ENCODE results near the gene GLOD5. TPM values are rescaled to one million over a fixed set of nuclear protein-coding genes. Genes with fewer than 3 reads are reported as not detected.
"Not testable (repeated sequence)": the region's sequence is repeated elsewhere in the genome, so short reads cannot be mapped to it uniquely, and the experiment has no call there.

The GLOD5 gene
- total RNA-seq, 1 donor from 2014 or later, result not detected

DNA sequence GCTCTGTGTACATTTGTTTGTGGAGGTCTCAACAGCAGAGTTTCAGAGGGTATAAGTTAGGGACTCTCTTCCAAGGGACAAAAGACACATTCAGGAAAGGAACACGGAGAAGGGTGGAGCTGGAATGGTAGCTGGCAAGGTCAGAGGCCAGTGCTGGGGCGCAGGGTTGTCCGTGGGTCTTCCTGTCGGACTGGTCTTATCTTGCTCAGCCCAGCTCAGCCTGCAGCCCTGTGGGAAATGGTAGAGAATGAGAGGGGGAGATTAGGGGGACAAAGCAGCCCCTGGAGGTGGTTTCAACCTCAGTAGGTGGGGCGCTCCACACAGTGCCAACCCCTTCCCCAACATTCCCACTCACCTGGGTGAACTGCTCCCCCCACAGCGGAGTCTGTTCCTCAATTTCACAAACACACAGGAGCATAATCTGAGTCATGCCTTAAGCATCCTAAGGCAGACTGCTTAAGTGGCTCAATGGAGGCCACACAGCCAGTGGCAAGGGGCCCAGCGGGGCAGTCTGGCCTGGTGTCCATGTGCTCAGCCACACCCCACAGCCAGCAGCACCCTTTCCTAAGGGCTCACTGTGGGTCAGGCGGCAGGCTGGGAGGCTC is 33.5 kb downstream of the GLOD5 start:
- DNase-seq, result no peak

- DNase-seq, result no peak
These were observed 36.8 kb downstream of the GLOD5 start for GRCh38 chrX:48798318-48798717.

GRCh38 chrX:48800574-48801279 is 39.2 kb downstream of the GLOD5 start:
- no peak for DNase-seq

GRCh38 chrX:48801280-48802088 is 39.9 kb downstream of the GLOD5 start, which contains the start of gene HDAC6:
HDAC6 (plus strand) TSS chrX:48802067; CDS start chrX:48802693, 626 bp downstream.
- peak; percentile 98 for DNase-seq

GRCh38 chrX:48802089-48802904 is 40.8 kb downstream of the GLOD5 start:
- peak; percentile 84 for DNase-seq

DNA sequence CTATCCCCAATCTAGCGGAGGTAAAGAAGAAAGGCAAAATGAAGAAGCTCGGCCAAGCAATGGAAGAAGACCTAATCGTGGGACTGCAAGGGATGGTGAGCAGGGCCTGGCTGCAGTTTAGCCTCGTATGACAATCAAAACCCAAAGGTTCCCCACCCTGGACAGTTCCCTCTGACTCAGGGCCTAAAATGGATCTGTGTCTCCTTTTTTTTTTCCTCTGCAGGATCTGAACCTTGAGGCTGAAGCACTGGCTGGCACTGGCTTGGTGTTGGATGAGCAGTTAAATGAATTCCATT is 41.3 kb downstream of the GLOD5 start:
- no peak for DNase-seq

GRCh38 chrX:48806081-48806480 is 44.5 kb downstream of the GLOD5 start:
- no peak for DNase-seq

GRCh38 chrX:48813644-48814043 is 52.1 kb downstream of the GLOD5 start:
- DNase-seq, result no peak

DNA sequence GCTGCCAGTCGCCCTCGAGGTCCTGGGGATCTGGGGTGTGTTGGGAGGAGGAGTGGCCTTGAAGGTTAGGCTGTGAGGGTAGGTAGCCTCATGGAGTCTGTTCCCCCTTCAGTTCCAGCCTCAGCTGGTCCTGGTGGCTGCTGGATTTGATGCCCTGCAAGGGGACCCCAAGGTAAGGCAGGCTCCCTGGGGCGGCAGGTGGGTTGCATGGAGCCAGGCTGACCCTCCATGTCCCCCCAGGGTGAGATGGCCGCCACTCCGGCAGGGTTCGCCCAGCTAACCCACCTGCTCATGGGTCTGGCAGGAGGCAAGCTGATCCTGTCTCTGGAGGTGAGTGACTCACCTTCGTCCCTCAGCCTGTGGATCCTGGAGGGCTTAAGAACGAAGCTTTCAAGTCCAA is 53.2 kb downstream of the GLOD5 start:
- no peak for DNase-seq

GRCh38 chrX:48815266-48815665 is 53.7 kb downstream of the GLOD5 start:
- DNase-seq, result no peak

DNA sequence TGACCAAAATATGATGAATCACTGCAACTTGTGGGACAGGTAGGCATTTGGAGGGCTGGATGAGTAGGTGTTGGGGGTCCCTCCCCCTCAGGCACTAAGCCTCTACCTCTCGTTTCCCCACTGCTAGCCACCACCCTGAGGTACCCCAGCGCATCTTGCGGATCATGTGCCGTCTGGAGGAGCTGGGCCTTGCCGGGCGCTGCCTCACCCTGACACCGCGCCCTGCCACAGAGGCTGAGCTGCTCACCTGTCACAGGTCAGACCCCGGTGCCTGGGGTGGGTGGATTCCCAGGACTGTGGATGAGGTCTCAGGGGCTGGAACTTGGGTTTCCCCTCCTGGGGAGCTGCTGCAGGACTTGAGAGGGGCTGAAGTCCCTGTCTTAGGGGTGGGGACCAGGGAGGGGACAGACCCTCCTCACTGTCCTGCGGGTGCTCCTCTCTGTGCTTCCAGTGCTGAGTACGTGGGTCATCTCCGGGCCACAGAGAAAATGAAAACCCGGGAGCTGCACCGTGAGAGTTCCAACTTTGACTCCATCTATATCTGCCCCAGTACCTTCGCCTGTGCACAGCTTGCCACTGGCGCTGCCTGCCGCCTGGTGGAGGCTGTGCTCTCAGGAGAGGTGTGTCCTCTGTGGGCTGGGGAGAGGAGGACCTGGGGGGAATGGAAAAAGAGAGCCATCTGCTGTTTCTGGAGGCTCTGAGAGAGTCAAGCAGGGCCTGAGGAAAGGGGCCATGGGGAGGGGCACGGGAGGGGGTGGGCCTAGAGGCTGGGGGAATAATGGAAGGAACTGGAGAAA is 54.7 kb downstream of the GLOD5 start:
- no peak for DNase-seq

GRCh38 chrX:48818098-48818497 is 56.6 kb downstream of the GLOD5 start:
- DNase-seq, result no peak

DNA sequence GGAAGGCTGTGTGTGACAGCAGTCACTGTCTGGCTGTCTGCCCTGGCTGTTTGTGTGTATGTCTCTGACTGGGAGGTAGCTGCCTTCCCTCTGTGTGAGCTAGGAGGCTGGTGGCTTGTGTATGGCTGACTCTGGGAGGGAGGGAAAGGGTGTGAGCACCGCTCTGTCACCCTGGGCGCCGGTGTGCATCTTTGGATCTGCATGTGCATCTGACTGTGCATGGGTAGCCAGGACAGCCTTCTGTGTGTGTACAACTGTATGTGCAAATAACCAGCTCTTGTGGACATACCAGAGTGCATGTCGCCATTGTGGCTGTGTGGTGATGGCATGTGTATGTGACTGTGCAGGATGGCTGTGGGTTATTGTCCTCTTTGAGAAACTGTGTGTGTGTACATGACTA is 57.3 kb downstream of the GLOD5 start:
- no peak for DNase-seq

- DNase-seq, result not testable (repeated sequence)
These were observed 57.8 kb downstream of the GLOD5 start for GRCh38 chrX:48819394-48819793.

DNA sequence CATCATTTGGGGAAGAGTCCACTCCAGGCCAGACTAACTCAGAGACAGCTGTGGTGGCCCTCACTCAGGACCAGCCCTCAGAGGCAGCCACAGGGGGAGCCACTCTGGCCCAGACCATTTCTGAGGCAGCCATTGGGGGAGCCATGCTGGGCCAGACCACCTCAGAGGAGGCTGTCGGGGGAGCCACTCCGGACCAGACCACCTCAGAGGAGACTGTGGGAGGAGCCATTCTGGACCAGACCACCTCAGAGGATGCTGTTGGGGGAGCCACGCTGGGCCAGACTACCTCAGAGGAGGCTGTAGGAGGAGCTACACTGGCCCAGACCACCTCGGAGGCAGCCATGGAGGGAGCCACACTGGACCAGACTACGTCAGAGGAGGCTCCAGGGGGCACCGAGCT is 61.5 kb downstream of the GLOD5 start:
- DNase-seq, result no peak

Other genes starting within 250 kb of the GLOD5 start
- gene EBP, start 239.9 kb upstream of the GLOD5 start, total RNA-seq, result 118 and 126 TPM in 2 replicates
- 7.8 and 11.6 TPM in 2 replicates for gene TBC1D25, start 222.0 kb upstream of the GLOD5 start, total RNA-seq
- gene RBM3, start 187.3 kb upstream of the GLOD5 start, total RNA-seq, result 121 and 148 TPM in 2 replicates
- gene WDR13, start 164.3 kb upstream of the GLOD5 start, total RNA-seq, result 137 and 143 TPM in 2 replicates
- 0.09 TPM in 1 of 2 replicates, not detected in the other for gene WAS, start 77.9 kb upstream of the GLOD5 start, total RNA-seq
- 4.3 and 9.8 TPM in 2 replicates for gene SUV39H1, start 65.0 kb upstream of the GLOD5 start, total RNA-seq
- gene GATA1, start 24.8 kb downstream of the GLOD5 start, total RNA-seq, result not detected in 2 replicates
- gene HDAC6, start 40.3 kb downstream of the GLOD5 start, total RNA-seq, result 37.3 and 42.8 TPM in 2 replicates
- gene ERAS, start 64.8 kb downstream of the GLOD5 start, total RNA-seq, result not detected in 2 replicates
- 0.17 and 0.42 TPM in 2 replicates for gene PCSK1N, start 73.9 kb downstream of the GLOD5 start, total RNA-seq
- gene TIMM17B, start 136.0 kb downstream of the GLOD5 start, total RNA-seq, result 25.3 and 27.1 TPM in 2 replicates
- 75.2 and 87.1 TPM in 2 replicates for gene PQBP1, start 136.2 kb downstream of the GLOD5 start, total RNA-seq
- gene SLC35A2, start 149.9 kb downstream of the GLOD5 start, total RNA-seq, result 13.6 and 16.7 TPM in 2 replicates
- gene PIM2, start 157.3 kb downstream of the GLOD5 start, total RNA-seq, result 4.8 and 6.5 TPM in 2 replicates
- gene OTUD5, start 195.9 kb downstream of the GLOD5 start, total RNA-seq, result 29.4 and 38.2 TPM in 2 replicates
- gene KCND1, start 210.1 kb downstream of the GLOD5 start, total RNA-seq, result 0.34 and 0.79 TPM in 2 replicates
- 29.7 and 30.8 TPM in 2 replicates for gene GRIPAP1, start 240.5 kb downstream of the GLOD5 start, total RNA-seq

All from dermis blood vessel endothelial cell (primary cell).